ENCODE data around the gene CYBA.

The CYBA gene

DNA sequence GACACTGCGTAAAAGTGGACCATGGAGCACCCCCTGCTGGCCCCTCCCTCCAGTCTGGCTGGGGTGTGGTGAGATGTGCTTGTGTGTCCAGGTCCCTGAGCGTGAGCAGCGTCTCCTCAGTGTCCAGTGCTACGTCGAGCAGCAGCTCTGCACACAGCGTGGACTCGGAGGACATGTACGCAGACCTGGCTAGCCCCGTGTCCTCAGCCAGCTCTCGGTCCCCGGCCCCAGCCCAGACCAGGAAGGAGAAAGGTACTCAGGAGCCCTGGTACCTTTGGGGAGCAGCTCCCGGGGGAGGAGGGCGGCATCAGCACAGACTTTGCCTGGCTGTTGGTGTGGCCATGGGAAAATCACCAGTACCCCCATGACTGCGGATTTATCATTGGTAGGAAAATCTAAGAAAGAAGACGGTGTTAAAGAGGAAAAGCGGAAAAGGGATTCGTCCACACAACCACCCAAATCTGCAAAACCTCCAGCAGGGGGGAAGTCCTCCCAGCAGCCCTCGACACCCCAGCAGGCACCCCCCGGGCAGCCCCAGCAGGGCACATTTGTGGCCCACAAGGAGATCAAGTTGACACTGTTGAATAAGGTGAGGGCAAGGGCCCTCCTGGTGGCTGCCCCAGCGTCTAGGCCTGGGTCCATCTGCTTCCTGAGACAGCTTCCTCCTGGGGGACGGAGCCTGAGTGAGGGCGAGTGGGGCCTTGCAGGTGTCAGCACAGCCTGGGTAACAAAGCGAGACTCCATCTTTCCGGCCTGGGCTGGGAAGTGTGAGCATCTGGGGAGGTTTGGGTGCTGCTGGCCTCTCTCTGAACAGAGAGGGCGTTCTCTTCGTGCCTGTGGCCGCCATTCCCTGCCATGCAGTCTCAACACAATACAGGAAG lies 23.1 kb downstream of the CYBA start:
- no peak for DNase-seq

- DNase-seq = no peak
Measured at GRCh38 chr16:88626646-88627045, 24.2 kb downstream of the CYBA start.

- DNase-seq = no peak
Measured at GRCh38 chr16:88624977-88625576, 25.8 kb downstream of the CYBA start.

DNA sequence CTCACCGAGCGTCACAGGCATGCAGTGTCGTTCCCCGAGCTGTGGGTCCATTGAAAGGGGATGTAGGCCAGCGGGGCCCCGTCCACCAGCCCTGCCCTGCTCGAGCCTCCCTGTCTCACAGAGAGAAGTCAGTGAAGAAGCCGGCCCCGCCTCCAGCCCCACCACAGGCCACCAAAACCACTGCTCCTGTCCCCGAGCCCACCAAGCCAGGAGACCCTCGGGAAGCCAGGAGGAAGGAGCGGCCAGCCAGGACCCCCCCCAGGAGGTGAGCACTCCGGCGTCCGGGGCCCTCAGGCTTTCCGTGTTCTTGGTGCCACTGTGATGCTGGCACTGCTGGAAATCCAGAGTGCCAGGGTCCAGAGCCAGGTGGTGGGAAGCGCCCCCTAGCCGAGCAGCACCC lies 26.4 kb downstream of the CYBA start:
- DNase-seq = no peak

GRCh38 chr16:88623858-88624257 lies 27.0 kb downstream of the CYBA start:
- DNase-seq = no peak

- DNase-seq = no peak
Measured at GRCh38 chr16:88622866-88623265, 28.0 kb downstream of the CYBA start.

DNA sequence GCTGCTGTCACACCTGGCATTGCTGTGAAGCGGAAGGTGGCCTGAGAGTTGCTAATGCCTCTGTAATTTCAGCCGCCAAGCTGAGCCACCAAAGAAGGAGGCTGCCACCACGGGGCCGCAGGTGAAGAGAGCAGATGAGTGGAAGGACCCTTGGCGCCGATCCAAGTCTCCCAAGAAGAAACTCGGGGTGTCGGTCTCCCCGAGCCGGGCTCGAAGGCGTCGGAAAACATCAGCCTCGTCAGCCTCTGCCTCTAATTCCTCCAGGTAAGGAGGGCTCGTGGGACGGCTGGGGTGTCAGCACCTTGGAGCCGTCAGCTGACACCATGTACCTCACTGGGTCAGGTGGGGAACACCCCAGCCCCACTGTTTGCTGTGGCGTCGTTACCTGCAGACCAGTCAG lies 28.7 kb downstream of the CYBA start:
- no peak for DNase-seq

DNA sequence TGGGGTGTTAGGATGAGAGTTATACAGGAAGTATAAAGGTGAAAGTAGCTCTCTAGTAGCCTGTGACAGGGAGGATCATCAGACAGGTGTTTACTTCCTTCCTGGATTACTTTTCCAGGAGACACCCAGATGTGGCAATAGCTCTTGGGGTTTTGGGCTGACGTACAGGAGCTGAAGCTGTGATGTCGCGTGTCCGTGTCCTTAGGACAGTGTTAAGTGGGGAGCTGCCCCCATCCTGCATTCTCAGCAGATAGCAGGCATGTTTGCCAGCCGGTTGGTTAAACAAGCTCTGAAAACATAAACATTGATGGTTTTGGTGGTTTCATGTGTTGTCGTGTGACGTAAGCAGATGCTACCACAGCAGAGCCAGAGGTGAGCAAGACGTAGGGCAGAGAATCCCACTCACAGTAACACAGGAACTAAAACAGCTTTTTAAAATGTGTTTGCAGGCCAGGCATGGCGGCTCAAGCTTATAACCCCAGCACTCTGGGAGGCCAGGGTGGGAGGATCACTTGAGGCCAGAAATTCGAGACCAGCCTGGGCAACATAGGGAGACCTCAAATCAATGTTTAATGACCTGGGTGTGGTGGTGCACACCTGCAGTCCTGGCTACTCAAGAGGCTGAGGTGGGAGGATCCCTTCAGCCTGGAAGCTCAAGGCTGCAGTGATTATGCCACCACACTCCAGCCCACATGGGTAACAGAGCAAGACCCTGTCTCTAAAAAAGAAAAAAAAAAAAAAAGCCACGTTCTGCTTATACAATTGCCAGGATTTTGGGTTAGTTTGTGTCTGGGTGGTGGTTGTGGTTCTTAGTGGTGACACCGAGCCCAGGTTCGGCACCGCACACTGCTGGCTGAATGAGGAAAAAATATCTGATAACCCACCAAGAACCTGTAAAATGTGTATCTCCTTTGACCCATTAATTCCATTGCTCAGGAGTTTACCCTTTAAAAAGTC lies 30.7 kb downstream of the CYBA start:
- DNase-seq = no peak

GRCh38 chr16:88618956-88619667 lies 31.7 kb downstream of the CYBA start:
- DNase-seq = no peak

- no peak for DNase-seq
Measured at GRCh38 chr16:88618182-88618955, 32.5 kb downstream of the CYBA start.

GRCh38 chr16:88617268-88618031 lies 33.4 kb downstream of the CYBA start:
- no peak for DNase-seq

- DNase-seq = no peak
Measured at GRCh38 chr16:88616736-88617135, 34.1 kb downstream of the CYBA start.

DNA sequence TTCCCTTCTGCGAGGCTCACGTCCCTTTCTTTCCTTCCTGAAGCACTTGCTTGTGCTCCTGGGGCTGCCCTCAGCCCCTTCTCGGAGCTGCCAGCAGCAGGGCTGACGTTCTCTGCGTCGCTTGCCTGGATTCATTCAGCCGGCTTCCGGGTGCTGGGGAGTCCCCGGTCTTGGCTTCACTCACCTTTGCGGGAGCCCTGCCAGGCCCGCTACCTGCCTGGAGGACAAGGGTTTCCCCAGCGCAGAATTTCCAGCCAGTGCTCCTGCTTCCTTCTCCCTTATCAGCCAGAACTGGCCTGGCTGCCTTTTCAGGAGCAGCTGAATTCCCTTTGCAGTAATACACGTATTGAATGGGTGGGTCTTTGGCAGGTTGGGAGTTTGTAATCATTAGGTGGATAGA lies 34.5 kb downstream of the CYBA start:
- no peak for DNase-seq

GRCh38 chr16:88614818-88615580 lies 35.9 kb downstream of the CYBA start:
- no peak for DNase-seq

- no peak for DNase-seq
Measured at GRCh38 chr16:88613911-88614817, 36.7 kb downstream of the CYBA start.

DNA sequence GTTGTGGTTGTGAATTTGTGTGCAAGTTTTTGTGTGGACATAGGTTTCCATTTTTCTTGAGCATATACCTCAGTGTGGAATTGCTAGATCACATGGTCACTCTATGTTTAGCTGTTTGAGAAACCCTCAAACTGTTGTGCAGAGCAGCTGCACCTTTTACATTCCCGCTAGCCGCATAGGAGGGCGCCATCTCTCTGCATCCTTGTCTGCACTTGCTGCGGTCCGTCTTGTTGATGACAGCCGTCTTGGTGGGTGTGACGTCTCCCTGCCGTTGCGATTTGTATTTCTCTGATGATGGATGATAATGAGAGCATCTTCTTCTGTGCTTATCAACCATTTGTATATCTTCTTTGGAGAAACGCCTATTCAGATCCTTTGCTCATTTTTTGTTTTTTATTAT lies 37.6 kb downstream of the CYBA start:
- no peak for DNase-seq

DNA sequence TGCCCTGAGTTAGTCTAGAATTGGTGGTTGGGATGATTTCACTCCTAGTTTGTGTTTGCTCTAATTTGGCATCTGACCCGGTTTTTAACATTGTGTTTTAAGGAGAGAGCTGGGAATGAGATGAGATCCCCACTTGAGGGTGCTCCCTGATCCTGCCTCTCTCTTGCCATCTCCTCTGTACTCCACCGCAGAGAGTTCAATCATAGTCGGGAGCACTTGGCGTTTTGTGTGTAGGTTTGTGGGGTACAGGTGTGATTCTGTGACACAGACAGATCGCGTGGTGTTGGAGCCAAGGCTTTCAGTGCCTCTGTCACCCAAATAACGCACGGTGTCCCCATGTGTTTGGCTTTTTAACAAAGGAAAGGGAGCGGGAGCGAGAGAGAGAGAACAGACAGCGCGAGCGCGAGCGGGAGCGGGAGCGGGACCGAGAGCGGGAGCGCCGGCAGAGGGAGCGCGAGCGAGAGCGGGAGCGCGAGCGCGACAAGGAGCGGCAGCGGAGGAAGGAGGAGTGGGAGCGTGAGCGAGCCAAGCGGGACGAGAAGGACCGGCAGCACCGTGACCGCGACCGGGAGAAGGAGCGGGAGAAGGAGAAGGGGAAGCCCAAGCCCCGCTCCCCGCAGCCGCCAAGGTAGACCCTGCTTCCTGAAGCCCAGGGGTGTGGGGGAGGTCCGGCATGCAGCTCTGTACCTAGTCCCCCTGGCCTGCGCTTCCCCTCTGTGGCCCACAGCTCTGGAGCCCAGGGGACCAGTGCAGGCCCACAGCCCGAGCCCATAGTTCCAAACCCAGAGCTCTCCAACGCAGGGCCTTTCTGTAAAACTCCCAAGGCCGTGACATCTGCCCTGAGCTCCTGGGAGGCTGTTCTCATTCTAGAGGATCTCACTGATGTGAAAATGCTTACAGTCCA lies 39.7 kb downstream of the CYBA start:
- DNase-seq = no peak

DNA sequence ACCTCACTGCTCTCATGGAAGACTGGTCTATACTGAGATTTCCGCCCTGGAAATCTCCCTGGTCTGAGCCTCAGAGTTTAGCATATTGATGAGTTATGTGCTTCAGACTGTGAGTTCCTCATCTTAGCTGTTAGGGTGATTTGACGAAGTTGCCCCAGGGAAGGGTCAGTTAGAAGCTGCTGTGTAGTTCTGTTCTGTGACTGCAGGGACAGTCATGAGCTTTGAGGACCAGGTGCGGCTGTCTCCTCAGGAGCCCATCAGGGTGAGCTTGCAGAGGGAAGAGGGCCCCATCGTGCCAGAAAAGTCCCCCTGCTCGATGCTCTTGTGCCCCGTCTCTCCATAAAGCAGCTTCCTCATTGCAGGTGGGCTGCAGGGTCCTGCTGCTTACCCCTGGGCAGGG lies 40.8 kb downstream of the CYBA start:
- DNase-seq = no peak

Data from fibroblast of skin of back (primary cell).